ENCODE results near the gene ARHGEF18.

ARHGEF18 gene

DNA sequence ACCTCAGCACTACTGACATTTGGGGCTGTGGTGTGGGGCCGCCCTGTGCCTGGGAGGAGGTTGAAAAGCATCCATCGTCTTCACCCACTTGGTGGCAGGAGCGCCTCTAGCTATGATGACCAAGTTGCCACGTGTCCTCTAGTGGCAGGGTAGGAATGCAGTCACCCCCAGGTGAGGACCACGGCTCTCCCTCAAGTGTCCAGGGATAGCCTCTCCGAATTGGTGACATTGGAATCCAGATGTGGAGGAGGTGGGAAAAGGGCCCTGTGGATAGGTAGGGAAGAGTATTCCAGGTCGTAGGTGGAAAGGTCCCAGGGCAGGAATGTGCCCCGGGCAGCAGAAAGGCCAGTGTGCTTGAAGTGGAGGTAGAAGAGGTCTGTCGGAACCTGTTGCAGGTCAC is 37.6 kb downstream of the ARHGEF18 start:
- no peak for DNase-seq

GRCh38 chr19:7386769-7387168 is 38.0 kb downstream of the ARHGEF18 start:
- no peak for DNase-seq

GRCh38 chr19:7391218-7391670 is 42.5 kb downstream of the ARHGEF18 start:
- no peak for DNase-seq

- DNase-seq, result no peak
Measured at GRCh38 chr19:7393459-7393858, 44.7 kb downstream of the ARHGEF18 start.

DNA sequence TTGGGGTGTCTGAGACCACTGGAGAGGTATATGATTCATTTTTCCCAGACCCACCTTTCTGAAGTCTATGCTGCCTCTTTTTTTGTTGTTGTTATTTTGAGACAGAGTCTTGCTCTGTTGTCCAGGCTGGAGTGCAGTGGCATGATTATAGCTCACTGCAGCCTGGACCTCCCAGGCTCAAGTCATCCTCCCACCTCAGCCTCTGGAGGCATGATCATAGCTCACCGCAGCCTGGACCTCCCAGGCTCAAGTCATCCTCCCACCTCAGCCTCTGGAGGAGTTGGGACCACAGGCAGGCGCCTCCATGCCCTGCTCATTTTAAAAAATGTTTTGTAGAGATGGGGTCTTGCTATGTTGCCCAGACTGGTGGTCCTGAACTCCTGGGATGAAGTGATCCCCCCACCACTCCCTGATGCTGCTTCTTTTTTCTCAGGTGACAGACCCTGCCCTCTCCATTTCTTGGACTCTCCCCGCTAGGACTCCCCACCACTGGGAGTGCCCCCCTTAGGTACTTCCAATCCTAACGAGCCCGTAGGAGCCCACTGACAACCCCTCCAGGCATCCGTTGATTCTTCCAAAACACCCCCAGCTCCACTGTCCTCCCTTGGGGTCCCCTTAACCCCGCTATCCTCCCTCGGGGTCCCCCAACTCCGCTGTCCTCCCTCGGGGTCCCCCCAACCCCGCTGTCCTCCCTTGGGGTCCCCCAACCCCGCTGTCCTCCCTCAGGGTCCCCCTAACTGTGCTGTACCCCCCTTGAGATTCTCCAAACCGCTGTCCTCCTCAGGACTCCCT is 45.4 kb downstream of the ARHGEF18 start:
- no peak for DNase-seq

- DNase-seq, result peak; percentile 85
Measured at GRCh38 chr19:7394731-7395359, 46.1 kb downstream of the ARHGEF18 start.

DNA sequence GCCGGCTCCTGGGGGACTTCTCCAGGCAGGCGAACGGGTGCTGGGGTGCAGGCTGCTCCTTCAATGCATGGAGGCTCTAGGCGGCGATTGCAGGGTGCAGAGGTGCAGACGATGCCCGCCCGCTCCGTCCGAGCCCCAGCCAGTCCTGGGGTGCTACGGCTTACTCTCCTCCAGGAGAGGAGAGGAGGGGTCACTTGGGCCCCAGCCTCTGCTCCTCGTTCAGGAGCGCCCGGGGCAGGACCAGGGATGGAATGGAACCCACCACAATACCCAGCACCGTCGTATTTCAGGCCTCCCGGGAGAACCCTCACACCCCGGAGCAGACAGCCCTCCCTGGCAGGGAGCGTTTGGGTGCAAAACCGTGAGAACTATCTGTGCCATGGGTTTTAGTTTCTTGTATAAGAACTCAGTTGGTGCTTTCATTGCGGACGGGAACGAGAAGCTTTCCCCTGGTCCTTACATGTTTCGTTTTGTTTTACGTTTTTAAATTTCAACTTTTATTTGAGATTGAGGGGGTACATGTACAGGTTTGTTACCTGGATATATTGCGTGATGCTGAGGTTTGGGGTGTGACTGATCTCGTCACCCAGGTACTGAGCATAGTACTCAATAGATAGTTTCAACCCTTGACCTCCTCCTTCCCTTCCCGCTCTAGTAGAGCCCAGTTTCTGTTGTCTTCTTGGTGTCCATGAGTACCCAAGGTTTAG is 46.8 kb downstream of the ARHGEF18 start:
- no peak for DNase-seq

DNA sequence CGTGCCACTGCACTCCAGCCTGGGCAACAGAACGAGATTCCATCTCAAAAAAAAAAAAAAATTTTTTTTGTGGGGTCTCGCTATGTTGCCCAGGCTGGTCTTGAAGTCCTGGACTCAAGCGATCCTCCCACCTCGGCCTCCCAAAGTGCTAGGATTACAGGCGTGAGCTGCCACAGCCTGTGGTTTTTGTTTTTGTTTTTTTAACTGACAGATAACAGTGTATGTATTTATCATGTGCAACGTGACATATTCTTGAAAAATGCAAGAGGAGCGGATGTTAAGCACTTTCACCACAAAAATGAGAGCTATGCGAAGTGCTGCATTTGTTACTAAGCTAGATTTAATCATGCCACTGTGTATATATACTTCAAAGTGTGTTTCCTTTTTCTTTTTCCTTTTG is 49.0 kb downstream of the ARHGEF18 start:
- DNase-seq, result peak; percentile 96

Measured in fibroblast of skin of back (primary cell).